ENCODE results near the gene RTBDN.
A peak's percentile ranks its signal among the peaks of the same experiment; 100 is the strongest.

RTBDN gene

DNA sequence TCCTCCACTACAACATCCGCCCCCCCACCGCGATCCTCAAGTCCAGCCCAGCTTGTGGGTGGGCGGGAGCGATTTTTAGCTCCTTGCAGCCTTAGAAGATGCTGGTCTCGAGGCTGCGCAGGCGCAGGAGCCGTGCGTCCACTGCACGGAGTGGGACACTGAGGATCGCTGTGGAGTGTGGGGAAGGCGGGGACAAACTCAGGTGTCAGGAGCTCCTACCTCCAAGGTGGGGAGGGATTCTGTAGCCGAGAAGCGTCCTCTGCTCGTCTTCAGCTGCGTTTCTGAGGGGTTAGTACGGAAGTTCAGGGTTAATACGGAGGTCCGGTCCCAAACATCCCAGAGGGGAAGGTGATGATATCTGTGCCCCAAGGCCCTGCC is at the start of gene RTBDN:
RTBDN (minus strand) TSS at position 14 of the 378 bp plus-strand sequence. CDS start 4,600 bp downstream, outside the sequence.
- DNase-seq (ENCODE audit: low spot score): no peak

DNA sequence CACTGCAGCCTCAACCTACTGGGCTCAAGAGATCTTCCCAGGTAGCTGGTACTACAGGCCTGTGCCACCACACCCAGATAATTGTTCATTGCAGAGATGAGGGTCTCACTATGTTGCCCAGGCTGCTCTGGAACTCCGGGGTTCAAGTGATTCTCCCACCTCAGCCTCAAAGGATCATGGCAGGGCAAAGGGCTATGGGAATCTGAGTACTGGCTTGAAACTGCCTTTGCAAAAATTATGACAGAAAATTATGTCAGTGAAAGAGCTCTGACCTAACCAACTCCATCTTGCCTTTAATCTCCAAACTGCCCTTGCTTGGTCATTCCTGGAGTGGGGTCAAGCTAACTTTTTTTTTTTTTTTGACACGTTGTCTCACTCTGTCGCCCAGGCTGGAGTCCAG is 48.2 kb upstream of the RTBDN start:
- DNase-seq (ENCODE audit: low spot score): no peak

- DNase-seq (ENCODE audit: low spot score): peak; percentile 84
These were observed 46.9 kb upstream of the RTBDN start, which contains the start of gene DNASE2 for GRCh38 chr19:12881172-12881808. Gene DNASE2, minus strand, starts transcription at chr19:12881449. Its CDS starts 74 bp downstream, at chr19:12881375.

- no peak for DNase-seq (ENCODE audit: low spot score)
These were observed 46.3 kb upstream of the RTBDN start for GRCh38 chr19:12880551-12881171.

- DNase-seq (ENCODE audit: low spot score): no peak
These were observed 40.7 kb upstream of the RTBDN start for GRCh38 chr19:12875086-12875485.

DNA sequence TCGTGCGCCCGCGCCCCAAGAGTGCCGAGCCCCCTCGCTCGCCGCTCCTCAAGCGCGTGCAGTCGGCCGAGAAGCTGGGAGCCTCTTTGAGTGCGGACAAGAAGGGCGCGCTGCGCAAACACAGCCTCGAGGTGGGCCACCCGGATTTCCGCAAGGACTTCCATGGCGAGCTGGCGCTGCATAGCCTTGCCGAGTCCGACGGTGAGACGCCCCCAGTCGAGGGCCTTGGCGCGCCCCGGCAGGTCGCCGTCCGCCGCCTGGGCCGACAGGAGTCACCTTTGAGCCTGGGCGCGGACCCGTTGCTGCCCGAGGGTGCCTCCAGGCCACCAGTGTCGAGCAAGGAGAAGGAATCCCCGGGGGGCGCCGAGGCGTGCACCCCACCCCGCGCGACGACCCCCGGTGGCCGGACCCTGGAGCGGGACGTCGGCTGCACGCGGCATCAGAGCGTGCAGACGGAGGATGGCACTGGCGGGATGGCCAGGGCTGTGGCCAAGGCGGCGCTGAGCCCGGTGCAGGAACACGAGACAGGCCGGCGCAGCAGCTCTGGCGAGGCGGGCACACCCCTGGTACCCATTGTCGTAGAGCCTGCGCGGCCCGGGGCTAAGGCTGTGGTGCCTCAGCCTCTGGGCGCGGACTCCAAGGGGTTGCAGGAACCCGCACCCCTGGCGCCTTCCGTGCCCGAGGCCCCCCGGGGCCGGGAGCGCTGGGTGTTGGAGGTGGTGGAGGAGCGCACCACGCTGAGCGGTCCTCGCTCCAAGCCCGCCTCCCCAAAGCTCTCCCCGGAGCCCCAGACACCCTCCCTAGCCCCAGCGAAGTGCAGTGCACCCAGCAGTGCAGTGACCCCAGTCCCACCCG is 39.7 kb upstream of the RTBDN start:
- no peak for DNase-seq (ENCODE audit: low spot score)

GRCh38 chr19:12872941-12873890 is 38.8 kb upstream of the RTBDN start:
- no peak for DNase-seq (ENCODE audit: low spot score)

- DNase-seq (ENCODE audit: low spot score): no peak
These were observed 37.9 kb upstream of the RTBDN start for GRCh38 chr19:12872255-12872654.

DNA sequence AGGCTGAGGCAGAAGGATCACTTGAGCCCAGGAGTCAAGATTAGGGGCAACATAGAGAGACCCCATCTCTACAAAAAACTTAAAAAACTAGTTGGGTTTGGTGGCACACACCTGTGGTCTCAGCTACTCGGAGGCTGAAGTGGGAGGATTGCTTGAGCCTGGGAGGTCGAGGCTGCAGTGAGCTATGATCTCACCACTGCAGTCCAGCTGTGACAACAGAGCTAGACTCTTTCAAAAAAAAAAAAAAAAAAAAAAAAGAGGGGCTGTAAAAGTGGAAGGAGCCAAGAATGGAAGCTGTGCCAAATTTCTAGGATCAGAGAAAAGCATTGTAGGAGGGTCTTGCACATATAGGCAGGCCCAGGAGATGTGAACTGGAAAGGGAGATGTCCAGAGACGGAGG is 37.3 kb upstream of the RTBDN start:
- DNase-seq (ENCODE audit: low spot score): no peak

GRCh38 chr19:12868540-12869112 is 34.2 kb upstream of the RTBDN start:
- DNase-seq (ENCODE audit: low spot score): no peak

GRCh38 chr19:12867120-12868099 is 33.0 kb upstream of the RTBDN start:
- DNase-seq (ENCODE audit: low spot score): no peak

DNA sequence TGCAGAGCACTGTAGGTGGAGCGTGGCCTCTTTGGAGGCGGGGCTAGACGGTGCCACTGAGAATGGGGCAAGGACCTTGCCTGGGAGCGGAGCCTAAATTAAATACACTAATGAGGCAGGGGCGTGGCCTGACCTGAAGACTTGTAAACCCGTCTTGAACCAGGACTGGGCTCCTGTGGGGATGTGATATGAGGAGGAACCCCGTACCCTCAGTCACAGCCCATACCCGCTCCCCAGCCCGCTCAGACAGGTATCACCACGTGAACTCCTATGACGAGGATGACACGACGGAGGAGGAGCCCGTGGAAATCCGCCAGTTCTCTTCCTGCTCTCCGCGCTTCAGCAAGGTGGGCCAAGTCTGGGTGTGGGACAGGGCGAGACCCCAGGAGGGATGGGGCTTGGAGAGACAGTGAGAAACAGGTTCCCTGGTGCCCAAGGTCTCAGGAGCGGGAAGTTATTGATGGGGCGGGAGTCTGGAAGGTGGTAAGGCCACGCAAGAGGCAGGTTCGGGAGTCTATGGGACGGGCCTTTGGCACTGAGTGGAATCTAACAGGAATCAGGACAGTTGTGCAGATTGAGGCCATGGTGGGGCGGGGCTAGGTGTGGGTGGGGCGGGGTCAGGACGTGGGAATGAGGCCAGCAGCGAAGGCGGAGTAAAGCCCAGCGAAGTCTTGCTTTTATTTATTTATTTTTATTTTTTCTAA is 32.2 kb upstream of the RTBDN start:
- no peak for DNase-seq (ENCODE audit: low spot score)

DNA sequence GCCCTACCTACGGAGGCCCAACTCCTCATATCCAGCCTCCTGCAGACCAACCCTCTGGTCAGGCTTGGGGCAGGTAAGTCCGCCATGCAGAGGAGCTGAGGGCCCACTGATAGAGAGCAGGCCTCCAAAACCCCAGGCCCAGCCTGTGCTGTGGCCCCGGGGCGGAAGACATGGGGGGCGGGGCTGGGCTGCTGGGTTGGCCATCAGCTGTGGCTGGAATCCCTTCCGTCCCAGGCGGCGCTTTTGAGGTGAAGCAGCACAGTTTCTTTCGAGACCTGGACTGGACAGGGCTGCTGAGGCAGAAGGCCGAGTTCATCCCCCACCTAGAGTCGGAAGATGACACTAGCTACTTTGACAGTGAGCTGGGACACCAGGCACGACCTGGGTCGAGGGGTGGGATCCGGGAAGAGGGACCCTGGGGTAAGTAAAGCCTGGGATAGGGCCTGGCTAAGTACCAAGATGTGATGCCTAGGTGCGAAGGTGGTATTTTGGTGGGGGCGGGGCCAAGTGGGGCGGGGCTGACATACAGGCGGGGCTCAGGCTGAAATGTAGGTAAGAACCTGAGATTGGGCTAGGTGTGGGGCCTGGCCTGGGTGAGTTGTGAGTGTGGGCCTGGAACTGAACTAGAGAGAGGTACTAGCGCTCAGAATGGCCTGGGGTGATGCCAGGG is 31.5 kb upstream of the RTBDN start:
- no peak for DNase-seq (ENCODE audit: low spot score)

DNA sequence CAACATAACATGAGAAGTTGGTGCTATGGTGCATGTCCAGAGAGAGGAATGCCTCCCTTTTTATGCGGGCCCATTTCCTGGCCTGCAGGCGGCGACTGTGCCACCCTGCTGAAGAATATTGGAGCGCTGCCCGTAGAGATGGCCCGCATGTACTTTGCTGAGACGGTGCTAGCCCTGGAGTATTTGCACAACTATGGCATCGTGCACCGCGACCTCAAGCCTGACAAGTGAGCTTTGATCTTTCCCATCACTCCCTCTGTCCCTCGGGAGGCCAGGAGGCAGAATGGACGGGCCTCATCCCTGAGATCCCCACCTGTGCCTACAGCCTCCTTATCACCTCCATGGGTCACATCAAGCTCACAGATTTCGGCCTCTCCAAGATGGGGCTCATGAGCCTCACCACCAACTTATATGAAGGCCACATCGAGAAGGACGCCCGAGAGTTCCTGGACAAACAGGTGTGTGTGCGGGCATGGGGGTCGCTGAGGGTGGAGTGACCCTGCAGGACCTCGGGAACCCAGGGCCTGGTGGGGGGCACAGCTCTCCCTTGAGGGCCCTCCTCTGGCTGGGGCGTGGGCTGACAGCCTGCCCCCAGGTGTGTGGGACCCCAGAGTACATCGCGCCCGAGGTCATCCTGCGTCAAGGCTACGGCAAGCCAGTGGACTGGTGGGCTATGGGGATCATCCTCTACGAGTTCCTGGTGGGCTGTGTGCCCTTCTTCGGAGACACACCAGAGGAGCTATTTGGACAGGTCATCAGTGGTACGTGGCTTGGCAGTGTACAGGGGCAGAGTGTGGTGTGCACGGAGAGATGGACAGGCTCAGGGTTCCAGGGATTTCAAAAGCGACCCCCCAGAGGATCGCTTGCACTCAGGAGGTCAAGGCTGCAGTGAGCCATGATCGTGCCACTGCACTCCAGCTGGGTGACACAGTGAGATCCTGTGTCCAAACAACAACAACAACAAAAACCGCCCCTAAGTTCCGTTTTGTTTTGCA is 30.6 kb upstream of the RTBDN start:
- no peak for DNase-seq (ENCODE audit: low spot score)

DNA sequence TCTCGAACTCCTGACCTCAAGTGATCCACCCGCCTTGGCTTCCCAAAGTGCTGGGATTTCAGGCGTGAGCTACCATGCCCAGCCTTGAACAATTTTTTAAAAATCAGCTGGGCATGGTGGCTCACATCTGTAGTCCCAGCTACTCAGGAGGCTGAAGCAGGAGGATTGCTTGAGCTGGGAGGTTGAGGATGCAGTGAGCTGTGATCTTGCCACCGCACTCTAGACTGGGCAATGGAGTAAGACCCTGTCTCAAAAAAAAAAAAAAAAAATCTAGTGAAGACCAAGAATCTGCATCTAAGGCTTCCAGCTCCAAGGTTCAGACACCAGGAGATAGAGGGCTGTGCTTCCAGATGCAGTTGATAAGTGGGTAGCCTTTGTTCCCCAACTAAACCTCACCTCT is 29.8 kb upstream of the RTBDN start:
- DNase-seq (ENCODE audit: low spot score): no peak

DNA sequence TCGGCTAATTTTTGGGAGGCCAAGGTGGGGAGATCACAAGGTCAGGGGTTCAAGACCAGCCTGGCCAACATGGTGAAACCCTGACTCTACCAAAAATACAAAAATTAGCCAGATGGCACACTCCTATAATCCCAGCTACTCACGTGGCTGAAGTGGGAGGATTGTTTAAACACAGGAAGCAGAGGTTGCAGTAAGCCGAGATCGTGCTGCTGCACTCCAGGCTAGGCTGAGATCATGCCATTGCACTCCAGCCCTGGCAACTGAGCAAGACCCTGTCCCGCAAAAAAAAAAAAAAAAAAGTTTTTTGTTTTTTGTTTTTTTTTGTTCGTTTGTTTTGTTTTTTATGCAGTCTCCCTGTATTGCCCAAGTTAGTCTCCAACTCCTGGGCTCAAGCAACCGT is 25.2 kb upstream of the RTBDN start:
- no peak for DNase-seq (ENCODE audit: low spot score)

DNA sequence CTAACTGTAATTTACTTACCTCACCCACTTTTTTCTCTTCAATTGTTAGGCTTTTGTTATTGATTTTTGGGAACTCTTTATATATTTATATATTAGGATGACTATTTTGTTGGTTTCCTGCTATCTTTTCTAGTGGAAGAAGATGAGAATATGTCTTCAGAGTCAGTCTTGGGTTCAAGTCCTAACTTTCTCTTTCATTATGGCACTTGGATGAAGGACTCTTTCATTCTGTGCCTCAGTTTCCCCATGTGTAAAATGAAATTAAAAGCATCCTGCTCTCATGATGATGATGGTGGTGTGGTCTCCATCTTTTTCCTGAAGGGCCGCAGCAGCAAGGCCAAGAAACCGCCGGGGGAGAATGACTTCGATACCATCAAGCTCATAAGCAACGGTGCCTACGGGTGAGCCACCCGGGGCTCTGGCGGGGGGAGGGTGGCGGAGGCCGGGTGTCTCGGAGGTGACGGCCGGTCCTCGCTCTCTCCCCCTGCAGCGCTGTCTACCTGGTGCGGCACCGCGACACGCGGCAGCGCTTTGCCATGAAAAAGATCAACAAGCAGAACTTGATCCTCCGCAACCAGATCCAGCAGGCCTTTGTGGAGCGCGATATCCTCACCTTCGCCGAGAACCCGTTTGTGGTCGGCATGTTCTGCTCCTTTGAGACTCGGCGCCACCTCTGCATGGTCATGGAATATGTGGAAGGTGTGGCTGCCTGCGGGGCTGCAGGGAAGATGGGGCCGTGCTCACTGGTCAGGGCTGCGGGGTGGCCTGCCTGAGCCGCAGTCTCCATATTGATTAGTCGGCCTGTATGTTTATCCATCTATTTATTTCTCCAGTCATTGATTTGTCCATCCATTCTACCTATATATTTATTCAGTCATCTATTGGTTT is 23.9 kb upstream of the RTBDN start:
- no peak for DNase-seq (ENCODE audit: low spot score)

Data from pons (tissue), 1 donor.